ENCODE results near the gene GALNT2. TPM values are rescaled to one million over a fixed set of nuclear protein-coding genes. Genes with fewer than 3 reads are reported as not detected.

Gene GALNT2
- total RNA-seq, 1 donor from 2014 or later: 67.9 TPM

- H3K4me1 Mint-ChIP-seq (ENCODE audit: low read depth): peaks cover 26% of the 10 kb centered on the region
- H3K36me3 Mint-ChIP-seq (ENCODE audit: low read depth): peaks cover 9% of the 10 kb centered on the region
- H3K4me3 Mint-ChIP-seq: no peak overlapping the region
- H3K27ac Mint-ChIP-seq: peak overlapping the region; percentile 50
- no peaks in the 10 kb centered on the region for H3K27me3 Mint-ChIP-seq (ENCODE audit: insufficient read depth)
- DNase-seq (ENCODE audit: low spot score): no peak
- H3K9me3 Mint-ChIP-seq: no peaks in the 10 kb centered on the region
- intact Hi-C loops (cut with micrococcal nuclease): no loop called here
These were observed 132.0 kb downstream of the GALNT2 start for GRCh38 chr1:230199034-230199433.

- peaks cover 28% of the 10 kb centered on the region for H3K4me1 Mint-ChIP-seq (ENCODE audit: low read depth)
- peak overlapping the region; percentile 7 for H3K27ac Mint-ChIP-seq
- DNase-seq (ENCODE audit: low spot score): no peak
- peaks cover 9% of the 10 kb centered on the region for H3K36me3 Mint-ChIP-seq (ENCODE audit: low read depth)
- no peak overlapping the region for H3K4me3 Mint-ChIP-seq
- no peaks in the 10 kb centered on the region for H3K9me3 Mint-ChIP-seq
- intact Hi-C loops (cut with micrococcal nuclease): no loop called here
- H3K27me3 Mint-ChIP-seq (ENCODE audit: insufficient read depth): no peaks in the 10 kb centered on the region
These were observed 132.5 kb downstream of the GALNT2 start for GRCh38 chr1:230199554-230199953.

GRCh38 chr1:230200276-230200675 lies 133.2 kb downstream of the GALNT2 start:
- intact Hi-C loops (cut with micrococcal nuclease): no loop called here
- peaks cover 13% of the 10 kb centered on the region for H3K36me3 Mint-ChIP-seq (ENCODE audit: low read depth)

GRCh38 chr1:230201445-230201844 lies 134.4 kb downstream of the GALNT2 start:
- Mint-ChIP-seq H3K9me3 (no peaks in the 10 kb centered on the region), H3K27me3 (ENCODE audit: insufficient read depth) (no peaks in the 10 kb centered on the region), H3K27ac (peak overlapping the region; percentile 32), H3K4me3 (no peak overlapping the region), H3K36me3 (ENCODE audit: low read depth) (peaks cover 15% of the 10 kb centered on the region), H3K4me1 (ENCODE audit: low read depth) (peaks cover 43% of the 10 kb centered on the region)
- no peak for DNase-seq (ENCODE audit: low spot score)
- intact Hi-C loops (cut with micrococcal nuclease): no loop called here

More at GRCh38 chr1:230200276-230200675, 133.2 kb downstream of the GALNT2 start:
- no peak overlapping the region for H3K27ac Mint-ChIP-seq
- no peaks in the 10 kb centered on the region for H3K9me3 Mint-ChIP-seq
- H3K4me1 Mint-ChIP-seq (ENCODE audit: low read depth): peaks cover 31% of the 10 kb centered on the region
- no peaks in the 10 kb centered on the region for H3K27me3 Mint-ChIP-seq (ENCODE audit: insufficient read depth)
- no peak for DNase-seq (ENCODE audit: low spot score)
- H3K4me3 Mint-ChIP-seq: no peak overlapping the region

- no peak overlapping the region for H3K4me3 Mint-ChIP-seq
- H3K9me3 Mint-ChIP-seq: no peaks in the 10 kb centered on the region
- H3K27ac Mint-ChIP-seq: peak overlapping the region; percentile 27
- H3K27me3 Mint-ChIP-seq (ENCODE audit: insufficient read depth): no peaks in the 10 kb centered on the region
- intact Hi-C loops (cut with micrococcal nuclease): no loop called here
- peaks cover 61% of the 10 kb centered on the region for H3K4me1 Mint-ChIP-seq (ENCODE audit: low read depth)
- peaks cover 24% of the 10 kb centered on the region for H3K36me3 Mint-ChIP-seq (ENCODE audit: low read depth)
- no peak for DNase-seq (ENCODE audit: low spot score)
These were observed 137.8 kb downstream of the GALNT2 start for GRCh38 chr1:230204842-230205241.

- no peaks in the 10 kb centered on the region for H3K9me3 Mint-ChIP-seq
- intact Hi-C loops (cut with micrococcal nuclease): no loop called here
- H3K36me3 Mint-ChIP-seq (ENCODE audit: low read depth): peaks cover 29% of the 10 kb centered on the region
- H3K27me3 Mint-ChIP-seq (ENCODE audit: insufficient read depth): no peaks in the 10 kb centered on the region
- H3K4me1 Mint-ChIP-seq (ENCODE audit: low read depth): peaks cover 70% of the 10 kb centered on the region
- H3K27ac Mint-ChIP-seq: no peak overlapping the region
- no peak for DNase-seq (ENCODE audit: low spot score)
- H3K4me3 Mint-ChIP-seq: no peak overlapping the region
These were observed 138.7 kb downstream of the GALNT2 start for GRCh38 chr1:230205719-230206198.

- H3K4me3 Mint-ChIP-seq: no peak overlapping the region
- H3K9me3 Mint-ChIP-seq: no peaks in the 10 kb centered on the region
- no peaks in the 10 kb centered on the region for H3K27me3 Mint-ChIP-seq (ENCODE audit: insufficient read depth)
- no peak for DNase-seq (ENCODE audit: low spot score)
- peaks cover 30% of the 10 kb centered on the region for H3K36me3 Mint-ChIP-seq (ENCODE audit: low read depth)
- H3K4me1 Mint-ChIP-seq (ENCODE audit: low read depth): peaks cover 75% of the 10 kb centered on the region
- no peak overlapping the region for H3K27ac Mint-ChIP-seq
- intact Hi-C loops (cut with micrococcal nuclease): no loop called here
These were observed 139.2 kb downstream of the GALNT2 start for GRCh38 chr1:230206207-230206606.

GRCh38 chr1:230206976-230207375 lies 139.9 kb downstream of the GALNT2 start:
- peak overlapping the region; percentile 15 for H3K27ac Mint-ChIP-seq
- intact Hi-C loops (cut with micrococcal nuclease): no loop called here

GRCh38 chr1:230207598-230207997 lies 140.6 kb downstream of the GALNT2 start:
- Mint-ChIP-seq H3K9me3 (no peaks in the 10 kb centered on the region), H3K27ac (no peak overlapping the region), H3K27me3 (ENCODE audit: insufficient read depth) (no peaks in the 10 kb centered on the region), H3K4me3 (no peak overlapping the region), H3K36me3 (ENCODE audit: low read depth) (peaks cover 24% of the 10 kb centered on the region), H3K4me1 (ENCODE audit: low read depth) (peaks cover 76% of the 10 kb centered on the region)
- DNase-seq (ENCODE audit: low spot score): no peak
- intact Hi-C loops (cut with micrococcal nuclease): no loop called here

More at GRCh38 chr1:230206976-230207375, 139.9 kb downstream of the GALNT2 start:
- H3K9me3 Mint-ChIP-seq: no peaks in the 10 kb centered on the region
- H3K4me3 Mint-ChIP-seq: no peak overlapping the region
- DNase-seq (ENCODE audit: low spot score): no peak
- H3K36me3 Mint-ChIP-seq (ENCODE audit: low read depth): peaks cover 30% of the 10 kb centered on the region
- no peaks in the 10 kb centered on the region for H3K27me3 Mint-ChIP-seq (ENCODE audit: insufficient read depth)
- peaks cover 74% of the 10 kb centered on the region for H3K4me1 Mint-ChIP-seq (ENCODE audit: low read depth)

GRCh38 chr1:230208619-230209261 lies 141.7 kb downstream of the GALNT2 start:
- intact Hi-C loops (cut with micrococcal nuclease): loop anchor here (1.0 to 2.0 kb wide), 9 partner anchors 23 to 767 kb away; partner anchors contain the start of gene GALNT2
- H3K4me1 Mint-ChIP-seq (ENCODE audit: low read depth): peaks cover 81% of the 10 kb centered on the region
- H3K27me3 Mint-ChIP-seq (ENCODE audit: insufficient read depth): no peaks in the 10 kb centered on the region
- no peaks in the 10 kb centered on the region for H3K9me3 Mint-ChIP-seq
- DNase-seq (ENCODE audit: low spot score): peak; percentile 17
- H3K4me3 Mint-ChIP-seq: peak overlapping the region; percentile 69
- peak overlapping the region; percentile 99 for H3K27ac Mint-ChIP-seq
- H3K36me3 Mint-ChIP-seq (ENCODE audit: low read depth): peaks cover 23% of the 10 kb centered on the region

GRCh38 chr1:230210326-230210980 lies 143.4 kb downstream of the GALNT2 start:
- intact Hi-C loops (cut with micrococcal nuclease): loop anchor here (1.0 to 5.0 kb wide), 2 partner anchors 24 to 548 kb away; no protein-coding TSS in a partner anchor
- H3K36me3 Mint-ChIP-seq (ENCODE audit: low read depth): peaks cover 17% of the 10 kb centered on the region
- H3K4me3 Mint-ChIP-seq: peak overlapping the region; percentile 58

GRCh38 chr1:230210981-230211336 lies 143.9 kb downstream of the GALNT2 start:
- H3K27ac Mint-ChIP-seq: peak overlapping the region; percentile 99
- H3K4me3 Mint-ChIP-seq: no peak overlapping the region
- H3K27me3 Mint-ChIP-seq (ENCODE audit: insufficient read depth): no peaks in the 10 kb centered on the region
- intact Hi-C loops (cut with micrococcal nuclease): loop anchor here (1.0 to 5.0 kb wide), 2 partner anchors 25 to 549 kb away; no protein-coding TSS in a partner anchor
- H3K4me1 Mint-ChIP-seq (ENCODE audit: low read depth): peaks cover 78% of the 10 kb centered on the region
- peaks cover 17% of the 10 kb centered on the region for H3K36me3 Mint-ChIP-seq (ENCODE audit: low read depth)
- no peak for DNase-seq (ENCODE audit: low spot score)
- H3K9me3 Mint-ChIP-seq: no peaks in the 10 kb centered on the region

More at GRCh38 chr1:230210326-230210980, 143.4 kb downstream of the GALNT2 start:
- no peak for DNase-seq (ENCODE audit: low spot score)
- peak overlapping the region; percentile 99 for H3K27ac Mint-ChIP-seq
- H3K4me1 Mint-ChIP-seq (ENCODE audit: low read depth): peaks cover 83% of the 10 kb centered on the region
- no peaks in the 10 kb centered on the region for H3K9me3 Mint-ChIP-seq
- H3K27me3 Mint-ChIP-seq (ENCODE audit: insufficient read depth): no peaks in the 10 kb centered on the region
